Endodermal cell (in vitro differentiated cells): ENCODE measurements around the gene PPP2R1B. TPM values are rescaled to one million over a fixed set of nuclear protein-coding genes. Genes with fewer than 3 reads are reported as not detected.
A peak's percentile ranks its signal among the peaks of the same experiment; 100 is the strongest.
"Not testable (repeated sequence)": the region's sequence is repeated elsewhere in the genome, so short reads cannot be mapped to it uniquely, and the experiment has no call there.

Source experiments
- DNase-seq: peaks from one replicate; pipeline ENCODE4 v3.0.0-alpha.2; 2017
- H3K27ac ChIP-seq: 2 replicates; pipeline ENCODE4 v1.5.1; 2013; ENCODE audit warnings: mild to moderate bottlenecking, low read depth, low read length, moderate library complexity
- H3K27me3 ChIP-seq: 2 replicates; pipeline ENCODE4 v1.6.1; 2013; ENCODE audit warnings: mild to moderate bottlenecking, low read length, moderate library complexity; ENCODE audit not compliant: insufficient read depth, control insufficient read depth, poor library complexity, severe bottlenecking
- H3K36me3 ChIP-seq: 2 replicates; pipeline ENCODE4 v1.7.0; 2013; ENCODE audit warnings: mild to moderate bottlenecking, low read length, moderate library complexity; ENCODE audit not compliant: control insufficient read depth, insufficient read depth
- H3K4me1 ChIP-seq: one replicate; pipeline ENCODE4 v1.7.0; 2013; ENCODE audit warnings: low read length; ENCODE audit not compliant: control insufficient read depth, insufficient read depth
- H3K4me3 ChIP-seq: 2 replicates; pipeline ENCODE4 v1.5.1; 2013; ENCODE audit warnings: mild to moderate bottlenecking, low read length, moderate library complexity
- H3K9ac ChIP-seq: 2 replicates; pipeline ENCODE4 v1.6.1; 2013; ENCODE audit warnings: mild to moderate bottlenecking, low read length, moderate library complexity; ENCODE audit not compliant: poor library complexity, severe bottlenecking; ENCODE audit errors: extremely low read depth
- H3K9me3 ChIP-seq: 2 replicates; pipeline ENCODE4 v1.6.1; 2013; ENCODE audit warnings: mild to moderate bottlenecking, low read length, moderate library complexity; ENCODE audit not compliant: control insufficient read depth
- H3K27ac Mint-ChIP-seq: 2 replicates; pipeline ENCODE4 v1.8.0; 2020; ENCODE audit warnings: mixed read lengths
- H3K27me3 Mint-ChIP-seq: 2 replicates; pipeline ENCODE4 v1.8.0; 2021; ENCODE audit warnings: mild to moderate bottlenecking, mixed read lengths; ENCODE audit not compliant: insufficient read depth
- H3K36me3 Mint-ChIP-seq: 2 replicates; pipeline ENCODE4 v1.8.0; 2020; ENCODE audit warnings: low read depth, mixed read lengths
- H3K4me1 Mint-ChIP-seq: 2 replicates; pipeline ENCODE4 v1.8.0; 2020; ENCODE audit warnings: mixed read lengths
- H3K4me3 Mint-ChIP-seq: 2 replicates; pipeline ENCODE4 v1.8.0; 2020; ENCODE audit warnings: mild to moderate bottlenecking, moderate library complexity, mixed read lengths
- H3K9me3 Mint-ChIP-seq: 2 replicates; pipeline ENCODE4 v1.8.0; 2020; ENCODE audit warnings: mild to moderate bottlenecking, mixed read lengths
- WGBS, 2 experiments: methylation state at CpG; one replicate each; pipeline versions ENCODE4 v1.1.5 to v1.1.7; 2013; ENCODE audit warnings: missing lambda C conversion rate in 2 of 2, mixed read lengths in 1 of 2; ENCODE audit not compliant: insufficient coverage in 1 of 2, insufficient read length in 1 of 2; 5-methylcytosine and 5-hydroxymethylcytosine counted together
- total RNA-seq, 2 donors: library from RNA; stranded (reverse); fragmentation: NEBNext Ultra II Directional in 1 of 2; extraction: Animal tissue kit (Norgen Biotek cat#: 25700) in 1 of 2; gene quantifications; 2 replicates in 1 of 2; 3 replicates in 1 of 2; pipeline ENCODE4 v1.2.1, GENCODE V29; 2021
- TF ChIP-seq, protein P1 (sequence below): fragments of 200-600 bp; sonication (generic); conservative IDR thresholded peaks from 2 replicates; pipeline ENCODE4 v1.5.0; 2021; ENCODE audit warnings: antibody characterized with exemption, mild to moderate bottlenecking

PPP2R1B gene
- total RNA-seq, 2 donors from 2014 or later, result 70.0 to 89.7 TPM

GRCh38 chr11:111772535-111772934 is 6.3 kb upstream of the PPP2R1B start:
- peak; percentile 1 for DNase-seq
- Histone ChIP-seq H3K36me3 (no peaks in the 10 kb centered on the region), H3K27me3 (no peaks in the 10 kb centered on the region), H3K4me1 (peaks cover 7% of the 10 kb centered on the region), H3K9ac (no peak overlapping the region), H3K27ac (no peak overlapping the region), H3K4me3 (no peak overlapping the region), H3K9me3 (no peaks in the 10 kb centered on the region)
- WGBS, 2 experiments, result 78 to 98% methylated on average over 1 of the region's 2 CpGs
- Mint-ChIP-seq H3K27ac (no peak overlapping the region), H3K36me3 (no peaks in the 10 kb centered on the region), H3K4me1 (peaks cover 12% of the 10 kb centered on the region), H3K27me3 (no peaks in the 10 kb centered on the region), H3K4me3 (no peak overlapping the region), H3K9me3 (no peaks in the 10 kb centered on the region)
- TF ChIP-seq, protein P1, sequence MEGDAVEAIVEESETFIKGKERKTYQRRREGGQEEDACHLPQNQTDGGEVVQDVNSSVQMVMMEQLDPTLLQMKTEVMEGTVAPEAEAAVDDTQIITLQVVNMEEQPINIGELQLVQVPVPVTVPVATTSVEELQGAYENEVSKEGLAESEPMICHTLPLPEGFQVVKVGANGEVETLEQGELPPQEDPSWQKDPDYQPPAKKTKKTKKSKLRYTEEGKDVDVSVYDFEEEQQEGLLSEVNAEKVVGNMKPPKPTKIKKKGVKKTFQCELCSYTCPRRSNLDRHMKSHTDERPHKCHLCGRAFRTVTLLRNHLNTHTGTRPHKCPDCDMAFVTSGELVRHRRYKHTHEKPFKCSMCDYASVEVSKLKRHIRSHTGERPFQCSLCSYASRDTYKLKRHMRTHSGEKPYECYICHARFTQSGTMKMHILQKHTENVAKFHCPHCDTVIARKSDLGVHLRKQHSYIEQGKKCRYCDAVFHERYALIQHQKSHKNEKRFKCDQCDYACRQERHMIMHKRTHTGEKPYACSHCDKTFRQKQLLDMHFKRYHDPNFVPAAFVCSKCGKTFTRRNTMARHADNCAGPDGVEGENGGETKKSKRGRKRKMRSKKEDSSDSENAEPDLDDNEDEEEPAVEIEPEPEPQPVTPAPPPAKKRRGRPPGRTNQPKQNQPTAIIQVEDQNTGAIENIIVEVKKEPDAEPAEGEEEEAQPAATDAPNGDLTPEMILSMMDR, result no peak

GRCh38 chr11:111771205-111771604 is 5.0 kb upstream of the PPP2R1B start:
- not testable (repeated sequence) for H3K4me3 ChIP-seq, H3K27me3 ChIP-seq, H3K4me1 ChIP-seq, H3K9me3 ChIP-seq, H3K36me3 Mint-ChIP-seq, H3K9me3 Mint-ChIP-seq, H3K27ac Mint-ChIP-seq, H3K4me3 Mint-ChIP-seq, H3K27ac ChIP-seq, H3K9ac ChIP-seq, H3K36me3 ChIP-seq, H3K27me3 Mint-ChIP-seq
- H3K4me1 Mint-ChIP-seq, result peaks cover 14% of the 10 kb centered on the region
- 40 to 83% methylated on average over 1 to 5 of the region's 5 CpGs for WGBS, 2 experiments
- DNase-seq, result peak; percentile 66

DNA sequence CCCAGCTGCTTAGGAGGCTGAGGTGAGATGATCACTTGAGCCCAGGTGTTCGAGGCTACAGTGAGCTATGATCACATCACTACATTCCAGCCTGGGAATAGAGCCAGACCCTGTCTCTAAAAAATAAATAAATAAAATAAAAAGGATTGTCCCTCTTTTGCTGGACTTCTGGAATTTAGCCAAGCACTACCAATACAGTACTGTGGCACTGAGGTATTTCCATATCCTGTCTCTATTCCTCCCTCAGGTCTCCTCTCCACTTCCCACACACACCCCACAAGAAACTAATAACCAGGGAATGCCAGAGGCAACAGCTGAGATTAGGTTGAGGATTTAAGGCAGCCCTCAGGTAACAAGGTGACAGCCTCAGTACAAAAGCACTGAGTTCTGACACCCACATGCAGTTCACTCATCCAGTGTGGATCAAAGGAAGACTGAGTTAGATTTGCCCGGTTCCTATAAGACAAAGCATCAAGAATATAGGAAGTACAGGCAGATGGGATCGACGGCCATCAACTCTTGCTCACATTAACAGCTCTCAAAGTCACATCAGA is 4.5 kb upstream of the PPP2R1B start:
- Mint-ChIP-seq H3K4me1 (peaks cover 14% of the 10 kb centered on the region), H3K9me3 (no peaks in the 10 kb centered on the region), H3K27ac (no peak overlapping the region), H3K36me3 (no peaks in the 10 kb centered on the region), H3K4me3 (no peak overlapping the region), H3K27me3 (no peaks in the 10 kb centered on the region)
- Histone ChIP-seq H3K4me3 (no peak overlapping the region), H3K4me1 (no peaks in the 10 kb centered on the region), H3K36me3 (no peaks in the 10 kb centered on the region), H3K27ac (no peak overlapping the region), H3K27me3 (no peaks in the 10 kb centered on the region), H3K9ac (no peak overlapping the region), H3K9me3 (no peaks in the 10 kb centered on the region)
- TF ChIP-seq, protein P1, result no peak
- WGBS, 2 experiments, result 83 to 100% methylated on average over 3 to 4 of the region's 4 CpGs
- DNase-seq, result peak; percentile 49

GRCh38 chr11:111766834-111767142 is 599 bp upstream of the PPP2R1B start:
- H3K4me1 Mint-ChIP-seq, result peaks cover 25% of the 10 kb centered on the region
- H3K36me3 Mint-ChIP-seq, result peaks cover 27% of the 10 kb centered on the region
- Histone ChIP-seq H3K9ac (peak overlapping the region; percentile 67), H3K27me3 (no peaks in the 10 kb centered on the region), H3K9me3 (no peaks in the 10 kb centered on the region), H3K4me3 (peak overlapping the region; percentile 95), H3K36me3 (peaks cover 31% of the 10 kb centered on the region), H3K27ac (peak overlapping the region; percentile 57), H3K4me1 (no peaks in the 10 kb centered on the region)
- H3K9me3 Mint-ChIP-seq, result no peaks in the 10 kb centered on the region
- peak overlapping the region; percentile 98 for H3K4me3 Mint-ChIP-seq
- H3K27me3 Mint-ChIP-seq, result no peaks in the 10 kb centered on the region
- 27 to 29% methylated on average over 4 to 7 of the region's 7 CpGs for WGBS, 2 experiments
- peak overlapping the region; percentile 97 for H3K27ac Mint-ChIP-seq
- TF ChIP-seq, protein P1, result no peak
- DNase-seq, result no peak
